ENCODE measurements around the gene CYB5R3.

CYB5R3 gene

GRCh38 chr22:42649246-42650099, at the start of gene CYB5R3:
TSS of gene CYB5R3 (minus strand) at chr22:42649392. CDS start at chr22:42649315, 77 bp downstream.
- peak in 1 of 2 donors; percentile 69 for DNase-seq (ENCODE audit: extremely low read depth in 1 of 2, low read depth in 1 of 2)

GRCh38 chr22:42697542-42698013, 48.4 kb upstream of the CYB5R3 start:
- no peak for DNase-seq (ENCODE audit: extremely low read depth in 1 of 2, low read depth in 1 of 2)

GRCh38 chr22:42696331-42696967, 47.3 kb upstream of the CYB5R3 start:
- no peak for DNase-seq (ENCODE audit: extremely low read depth in 1 of 2, low read depth in 1 of 2)

- DNase-seq (ENCODE audit: extremely low read depth in 1 of 2, low read depth in 1 of 2): no peak
These were observed 46.1 kb upstream of the CYB5R3 start for GRCh38 chr22:42695294-42695693.

GRCh38 chr22:42693763-42694683, 44.8 kb upstream of the CYB5R3 start:
- no peak for DNase-seq (ENCODE audit: extremely low read depth in 1 of 2, low read depth in 1 of 2)

GRCh38 chr22:42693055-42693762, 44.0 kb upstream of the CYB5R3 start:
- DNase-seq (ENCODE audit: extremely low read depth in 1 of 2, low read depth in 1 of 2): no peak

GRCh38 chr22:42692239-42693054, 43.3 kb upstream of the CYB5R3 start:
- DNase-seq (ENCODE audit: extremely low read depth in 1 of 2, low read depth in 1 of 2): no peak

- no peak for DNase-seq (ENCODE audit: extremely low read depth in 1 of 2, low read depth in 1 of 2)
These were observed 42.2 kb upstream of the CYB5R3 start for GRCh38 chr22:42691440-42691839.

GRCh38 chr22:42688241-42689211, 39.3 kb upstream of the CYB5R3 start:
- no peak for DNase-seq (ENCODE audit: extremely low read depth in 1 of 2, low read depth in 1 of 2)

- no peak for DNase-seq (ENCODE audit: extremely low read depth in 1 of 2, low read depth in 1 of 2)
These were observed 37.7 kb upstream of the CYB5R3 start for GRCh38 chr22:42686756-42687491.

- DNase-seq (ENCODE audit: extremely low read depth in 1 of 2, low read depth in 1 of 2): no peak
These were observed 36.9 kb upstream of the CYB5R3 start for GRCh38 chr22:42685941-42686653.

GRCh38 chr22:42684462-42685195, 35.4 kb upstream of the CYB5R3 start:
- no peak for DNase-seq (ENCODE audit: extremely low read depth in 1 of 2, low read depth in 1 of 2)

GRCh38 chr22:42683578-42684283, 34.5 kb upstream of the CYB5R3 start:
- DNase-seq (ENCODE audit: extremely low read depth in 1 of 2, low read depth in 1 of 2): no peak

- no peak for DNase-seq (ENCODE audit: extremely low read depth in 1 of 2, low read depth in 1 of 2)
These were observed 33.1 kb upstream of the CYB5R3 start for GRCh38 chr22:42682113-42682851.

GRCh38 chr22:42680648-42681047, 31.5 kb upstream of the CYB5R3 start:
- DNase-seq (ENCODE audit: extremely low read depth in 1 of 2, low read depth in 1 of 2): no peak
